ENCODE results near the gene RPS6KA5. TPM values are rescaled to one million over a fixed set of nuclear protein-coding genes. Genes with fewer than 3 reads are reported as not detected.
"Not testable (repeated sequence)": the region's sequence is repeated elsewhere in the genome, so short reads cannot be mapped to it uniquely, and the experiment has no call there.

The RPS6KA5 gene
- total RNA-seq, 2 donors from 2014 or later, result 3.3 to 5.1 TPM

DNA sequence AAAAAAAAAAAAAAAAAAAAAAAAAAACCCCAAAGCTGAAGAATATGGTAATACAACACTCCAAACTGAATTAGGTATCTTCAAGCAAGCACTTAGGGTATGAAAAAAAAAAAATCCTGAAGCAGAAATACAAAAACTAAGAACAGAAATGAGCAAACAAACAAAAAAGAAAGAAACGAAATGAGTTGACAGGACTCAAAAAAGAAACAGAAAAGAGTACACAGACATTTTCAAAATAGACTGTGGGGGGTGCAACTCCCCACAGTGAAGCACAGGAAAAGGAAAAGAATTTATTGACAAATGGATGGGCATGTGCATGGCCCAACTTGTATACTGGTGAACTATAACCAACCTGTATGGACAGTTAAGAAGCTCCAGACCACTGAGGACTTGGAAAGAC, 24.6 kb downstream of the RPS6KA5 start:
- peaks cover 2% of the 10 kb centered on the region for H3K4me1 Mint-ChIP-seq
- peaks cover 2% of the 10 kb centered on the region for H3K9me3 Mint-ChIP-seq
- TF ChIP-seq, protein P1, sequence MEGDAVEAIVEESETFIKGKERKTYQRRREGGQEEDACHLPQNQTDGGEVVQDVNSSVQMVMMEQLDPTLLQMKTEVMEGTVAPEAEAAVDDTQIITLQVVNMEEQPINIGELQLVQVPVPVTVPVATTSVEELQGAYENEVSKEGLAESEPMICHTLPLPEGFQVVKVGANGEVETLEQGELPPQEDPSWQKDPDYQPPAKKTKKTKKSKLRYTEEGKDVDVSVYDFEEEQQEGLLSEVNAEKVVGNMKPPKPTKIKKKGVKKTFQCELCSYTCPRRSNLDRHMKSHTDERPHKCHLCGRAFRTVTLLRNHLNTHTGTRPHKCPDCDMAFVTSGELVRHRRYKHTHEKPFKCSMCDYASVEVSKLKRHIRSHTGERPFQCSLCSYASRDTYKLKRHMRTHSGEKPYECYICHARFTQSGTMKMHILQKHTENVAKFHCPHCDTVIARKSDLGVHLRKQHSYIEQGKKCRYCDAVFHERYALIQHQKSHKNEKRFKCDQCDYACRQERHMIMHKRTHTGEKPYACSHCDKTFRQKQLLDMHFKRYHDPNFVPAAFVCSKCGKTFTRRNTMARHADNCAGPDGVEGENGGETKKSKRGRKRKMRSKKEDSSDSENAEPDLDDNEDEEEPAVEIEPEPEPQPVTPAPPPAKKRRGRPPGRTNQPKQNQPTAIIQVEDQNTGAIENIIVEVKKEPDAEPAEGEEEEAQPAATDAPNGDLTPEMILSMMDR (conservative IDR thresholded peaks at IDR 0.05), result no peak
- H3K4me3 Mint-ChIP-seq, result no peak overlapping the region
- no peak overlapping the region for H3K27ac Mint-ChIP-seq
- H3K27me3 Mint-ChIP-seq (ENCODE audit: insufficient read depth), result no peaks in the 10 kb centered on the region
- no peak for DNase-seq
- no peaks in the 10 kb centered on the region for H3K27me3 ChIP-seq (ENCODE audit: control insufficient read depth, insufficient read depth, low read length, poor library complexity, severe bottlenecking)
- 91% methylated on average over 1 of the region's 1 CpG; no CpG with 5 or more reads in 1 of the 2 experiments for WGBS, 2 experiments (ENCODE audit: insufficient coverage in 1 of 2, insufficient read length in 1 of 2)
- peaks cover 3% of the 10 kb centered on the region for H3K4me1 ChIP-seq (ENCODE audit: control insufficient read depth, insufficient read depth, low read length)
- no peaks in the 10 kb centered on the region for H3K36me3 Mint-ChIP-seq (ENCODE audit: low read depth)
- no peak overlapping the region for H3K4me3 ChIP-seq (ENCODE audit: low read length)
- H3K36me3 ChIP-seq (ENCODE audit: control insufficient read depth, insufficient read depth, low read length), result no peaks in the 10 kb centered on the region
- H3K9ac ChIP-seq (ENCODE audit: extremely low read depth, low read length, poor library complexity, severe bottlenecking), result no peak overlapping the region
- no peaks in the 10 kb centered on the region for H3K9me3 ChIP-seq (ENCODE audit: control insufficient read depth, low read length)
- no peak overlapping the region for H3K27ac ChIP-seq (ENCODE audit: low read depth, low read length)

DNA sequence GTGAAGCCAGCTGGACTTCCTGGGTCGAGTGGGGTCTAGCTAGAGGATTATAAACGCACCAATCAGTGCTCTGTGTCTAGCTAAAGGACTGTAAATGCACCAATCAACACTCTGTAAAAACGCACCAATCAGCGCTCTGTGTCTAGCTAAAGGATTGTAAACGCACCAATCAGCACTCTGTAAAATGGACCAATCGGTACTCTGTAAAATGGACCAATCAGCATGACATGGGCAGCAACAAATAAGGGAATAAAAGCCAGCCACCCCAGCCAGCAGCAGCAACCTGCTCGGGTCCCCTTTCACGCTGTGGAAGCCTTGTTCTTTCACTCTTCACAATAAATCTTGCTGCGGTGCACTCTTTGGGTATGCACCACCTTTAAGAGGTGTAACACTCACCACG, 26.1 kb downstream of the RPS6KA5 start:
- 89 to 90% methylated on average over 10 of the region's 10 CpGs for WGBS, 2 experiments (ENCODE audit: insufficient coverage in 1 of 2, insufficient read length in 1 of 2)
- not testable (repeated sequence) for H3K4me1 ChIP-seq (ENCODE audit: control insufficient read depth, insufficient read depth, low read length); H3K27me3 ChIP-seq (ENCODE audit: control insufficient read depth, insufficient read depth, low read length, poor library complexity, severe bottlenecking); H3K4me3 Mint-ChIP-seq; H3K36me3 ChIP-seq (ENCODE audit: control insufficient read depth, insufficient read depth, low read length); H3K4me1 Mint-ChIP-seq; H3K4me3 ChIP-seq (ENCODE audit: low read length); H3K9ac ChIP-seq (ENCODE audit: extremely low read depth, low read length, poor library complexity, severe bottlenecking); H3K27ac ChIP-seq (ENCODE audit: low read depth, low read length); H3K27me3 Mint-ChIP-seq (ENCODE audit: insufficient read depth); H3K9me3 Mint-ChIP-seq; H3K27ac Mint-ChIP-seq; DNase-seq; H3K9me3 ChIP-seq (ENCODE audit: control insufficient read depth, low read length); H3K36me3 Mint-ChIP-seq (ENCODE audit: low read depth)

DNA sequence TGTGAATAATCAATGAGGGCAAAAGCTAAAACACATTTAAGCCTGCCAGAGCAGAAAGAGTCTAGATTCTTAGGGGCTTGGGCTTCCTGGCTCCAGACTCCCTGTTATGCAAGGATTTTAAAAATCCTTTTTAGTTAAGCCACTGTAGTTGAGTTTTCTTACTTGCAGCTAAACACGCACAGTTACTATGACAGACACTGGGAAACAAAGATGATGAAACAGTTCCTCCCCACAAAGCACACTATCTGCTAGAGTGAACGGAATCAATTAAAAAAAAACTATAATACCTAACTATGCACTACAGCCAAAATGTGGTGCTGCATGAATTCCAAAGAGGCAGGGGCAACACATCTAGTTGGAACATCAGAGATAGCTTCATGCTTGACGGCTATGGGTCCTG, 28.2 kb downstream of the RPS6KA5 start:
- Mint-ChIP-seq H3K9me3 (peaks cover 2% of the 10 kb centered on the region), H3K36me3 (ENCODE audit: low read depth) (no peaks in the 10 kb centered on the region), H3K4me1 (peaks cover 9% of the 10 kb centered on the region), H3K4me3 (no peak overlapping the region), H3K27me3 (ENCODE audit: insufficient read depth) (no peaks in the 10 kb centered on the region), H3K27ac (no peak overlapping the region)
- H3K9ac ChIP-seq (ENCODE audit: extremely low read depth, low read length, poor library complexity, severe bottlenecking), result no peak overlapping the region
- H3K36me3 ChIP-seq (ENCODE audit: control insufficient read depth, insufficient read depth, low read length), result no peaks in the 10 kb centered on the region
- H3K27ac ChIP-seq (ENCODE audit: low read depth, low read length), result no peak overlapping the region
- no peak for DNase-seq
- no peaks in the 10 kb centered on the region for H3K4me1 ChIP-seq (ENCODE audit: control insufficient read depth, insufficient read depth, low read length)
- TF ChIP-seq, protein P1 (conservative IDR thresholded peaks at IDR 0.05), result no peak
- no peaks in the 10 kb centered on the region for H3K27me3 ChIP-seq (ENCODE audit: control insufficient read depth, insufficient read depth, low read length, poor library complexity, severe bottlenecking)
- 90 to 96% methylated on average over 2 to 3 of the region's 3 CpGs for WGBS, 2 experiments (ENCODE audit: insufficient coverage in 1 of 2, insufficient read length in 1 of 2)
- H3K9me3 ChIP-seq (ENCODE audit: control insufficient read depth, low read length), result no peaks in the 10 kb centered on the region
- no peak overlapping the region for H3K4me3 ChIP-seq (ENCODE audit: low read length)

DNA sequence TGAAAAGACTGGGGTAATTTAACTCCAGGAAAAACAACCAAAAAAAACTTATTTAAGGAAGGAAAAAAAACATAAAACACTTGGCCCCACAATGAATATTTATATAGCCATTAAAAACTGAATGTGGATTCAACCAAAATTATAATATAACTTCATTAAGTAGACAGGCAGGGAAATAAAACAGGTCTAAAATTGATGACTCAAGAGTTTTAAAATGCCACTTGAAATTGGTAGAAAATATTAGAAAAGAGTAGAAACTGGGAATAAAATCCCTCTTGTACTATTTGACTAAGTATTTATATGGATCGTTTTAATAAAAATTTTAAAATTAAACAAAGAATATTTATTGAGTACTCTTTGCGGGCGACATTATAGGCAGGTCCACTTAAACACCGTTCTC, 28.8 kb downstream of the RPS6KA5 start:
- Histone ChIP-seq H3K27ac (ENCODE audit: low read depth, low read length) (no peak overlapping the region), H3K4me3 (ENCODE audit: low read length) (no peak overlapping the region), H3K36me3 (ENCODE audit: control insufficient read depth, insufficient read depth, low read length) (no peaks in the 10 kb centered on the region), H3K27me3 (ENCODE audit: control insufficient read depth, insufficient read depth, low read length, poor library complexity, severe bottlenecking) (no peaks in the 10 kb centered on the region), H3K4me1 (ENCODE audit: control insufficient read depth, insufficient read depth, low read length) (no peaks in the 10 kb centered on the region), H3K9me3 (ENCODE audit: control insufficient read depth, low read length) (no peaks in the 10 kb centered on the region), H3K9ac (ENCODE audit: extremely low read depth, low read length, poor library complexity, severe bottlenecking) (no peak overlapping the region)
- no peaks in the 10 kb centered on the region for H3K27me3 Mint-ChIP-seq (ENCODE audit: insufficient read depth)
- TF ChIP-seq, protein P1 (conservative IDR thresholded peaks at IDR 0.05), result no peak
- peaks cover 2% of the 10 kb centered on the region for H3K9me3 Mint-ChIP-seq
- WGBS, 2 experiments (ENCODE audit: insufficient coverage in 1 of 2, insufficient read length in 1 of 2), result 98 to 100% methylated on average over 3 of the region's 4 CpGs
- DNase-seq, result no peak
- H3K27ac Mint-ChIP-seq, result no peak overlapping the region
- H3K36me3 Mint-ChIP-seq (ENCODE audit: low read depth), result no peaks in the 10 kb centered on the region
- peaks cover 9% of the 10 kb centered on the region for H3K4me1 Mint-ChIP-seq
- H3K4me3 Mint-ChIP-seq, result no peak overlapping the region

All from endodermal cell (in vitro differentiated cells).